HL-60 (cell line): ENCODE data around the gene ZNF468.
"Not testable (repeated sequence)": the region's sequence is repeated elsewhere in the genome, so short reads cannot be mapped to it uniquely, and the experiment has no call there.

ENCODE experiments used
- DNase-seq, 2 experiments: peaks; one replicate each; pipeline ENCODE4 v3.0.0-alpha.2; 2010 to 2020; ENCODE audit warnings: low read depth in 1 of 2, low spot score in 1 of 2
- H3K27ac ChIP-seq: fragments of 250-450 bp; sonication (Bioruptor Pico); replicated peaks from 2 replicates; pipeline ENCODE4 v1.5.1; 2020; ENCODE audit warnings: mild to moderate bottlenecking, moderate library complexity
- H3K27me3 ChIP-seq: fragments of 250-450 bp; sonication (Bioruptor Pico); 2 replicates; pipeline ENCODE4 v1.5.1; 2021; ENCODE audit warnings: mild to moderate bottlenecking, moderate library complexity; ENCODE audit not compliant: insufficient read depth, poor library complexity, severe bottlenecking
- H3K4me3 ChIP-seq: replicated peaks from 2 replicates; pipeline ENCODE4 v1.5.1; 2011; ENCODE audit warnings: mild to moderate bottlenecking, control low read depth, low read length; ENCODE audit not compliant: insufficient read depth
- GABPA ChIP-seq: IDR thresholded peaks from 2 replicates; pipeline ENCODE4 v1.6.1; 2012; ENCODE audit warnings: low read depth
- POLR2AphosphoS5 ChIP-seq: IDR thresholded peaks from 2 replicates; pipeline ENCODE4 v1.6.1; 2012; ENCODE audit warnings: low read depth
- SPI1 ChIP-seq: IDR thresholded peaks from 2 replicates; pipeline ENCODE4 v1.6.1; 2012; ENCODE audit warnings: low read depth, mild to moderate bottlenecking, borderline replicate concordance
- TF ChIP-seq, protein P1 (sequence below): IDR thresholded peaks from 2 replicates; pipeline ENCODE4 v1.6.1; 2012; ENCODE audit warnings: low read depth; ENCODE audit not compliant: insufficient replicate concordance
- TF ChIP-seq, protein P2 (sequence below): IDR thresholded peaks from one replicate; pipeline ENCODE4 v1.5.1; 2011; ENCODE audit warnings: low read length, control low read depth, inconsistent platforms; ENCODE audit not compliant: insufficient read depth

Gene ZNF468

DNA sequence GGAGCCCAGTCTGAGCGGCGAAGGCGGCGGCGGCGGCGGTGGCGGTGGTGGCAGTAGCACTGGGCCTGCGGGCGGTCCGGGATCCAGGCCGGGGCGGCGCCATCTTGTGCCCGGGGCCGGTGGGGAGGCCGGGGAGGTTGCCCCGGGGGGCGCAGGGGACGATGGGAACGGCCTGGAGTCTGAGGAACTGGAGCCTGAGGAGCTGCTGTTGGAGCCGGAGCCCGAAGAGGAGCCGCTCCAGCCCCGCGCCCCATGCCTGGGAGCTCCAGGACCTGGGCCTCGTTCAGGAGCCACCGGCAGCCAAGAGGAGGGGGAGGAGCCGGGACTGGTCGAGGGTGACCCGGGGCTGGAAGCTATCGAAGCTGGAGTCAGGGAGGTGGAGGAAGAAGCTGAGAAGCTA is 47.6 kb downstream of the ZNF468 start:
- Histone ChIP-seq H3K27me3 (no peaks in the 10 kb centered on the region), H3K27ac (no peak overlapping the region), H3K4me3 (no peak overlapping the region)
- no peak for DNase-seq
- TF ChIP-seq GABPA (no peak), POLR2AphosphoS5 (no peak), SPI1 (no peak)
- TF ChIP-seq, protein P1, sequence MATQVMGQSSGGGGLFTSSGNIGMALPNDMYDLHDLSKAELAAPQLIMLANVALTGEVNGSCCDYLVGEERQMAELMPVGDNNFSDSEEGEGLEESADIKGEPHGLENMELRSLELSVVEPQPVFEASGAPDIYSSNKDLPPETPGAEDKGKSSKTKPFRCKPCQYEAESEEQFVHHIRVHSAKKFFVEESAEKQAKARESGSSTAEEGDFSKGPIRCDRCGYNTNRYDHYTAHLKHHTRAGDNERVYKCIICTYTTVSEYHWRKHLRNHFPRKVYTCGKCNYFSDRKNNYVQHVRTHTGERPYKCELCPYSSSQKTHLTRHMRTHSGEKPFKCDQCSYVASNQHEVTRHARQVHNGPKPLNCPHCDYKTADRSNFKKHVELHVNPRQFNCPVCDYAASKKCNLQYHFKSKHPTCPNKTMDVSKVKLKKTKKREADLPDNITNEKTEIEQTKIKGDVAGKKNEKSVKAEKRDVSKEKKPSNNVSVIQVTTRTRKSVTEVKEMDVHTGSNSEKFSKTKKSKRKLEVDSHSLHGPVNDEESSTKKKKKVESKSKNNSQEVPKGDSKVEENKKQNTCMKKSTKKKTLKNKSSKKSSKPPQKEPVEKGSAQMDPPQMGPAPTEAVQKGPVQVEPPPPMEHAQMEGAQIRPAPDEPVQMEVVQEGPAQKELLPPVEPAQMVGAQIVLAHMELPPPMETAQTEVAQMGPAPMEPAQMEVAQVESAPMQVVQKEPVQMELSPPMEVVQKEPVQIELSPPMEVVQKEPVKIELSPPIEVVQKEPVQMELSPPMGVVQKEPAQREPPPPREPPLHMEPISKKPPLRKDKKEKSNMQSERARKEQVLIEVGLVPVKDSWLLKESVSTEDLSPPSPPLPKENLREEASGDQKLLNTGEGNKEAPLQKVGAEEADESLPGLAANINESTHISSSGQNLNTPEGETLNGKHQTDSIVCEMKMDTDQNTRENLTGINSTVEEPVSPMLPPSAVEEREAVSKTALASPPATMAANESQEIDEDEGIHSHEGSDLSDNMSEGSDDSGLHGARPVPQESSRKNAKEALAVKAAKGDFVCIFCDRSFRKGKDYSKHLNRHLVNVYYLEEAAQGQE = no peak
- TF ChIP-seq, protein P2, sequence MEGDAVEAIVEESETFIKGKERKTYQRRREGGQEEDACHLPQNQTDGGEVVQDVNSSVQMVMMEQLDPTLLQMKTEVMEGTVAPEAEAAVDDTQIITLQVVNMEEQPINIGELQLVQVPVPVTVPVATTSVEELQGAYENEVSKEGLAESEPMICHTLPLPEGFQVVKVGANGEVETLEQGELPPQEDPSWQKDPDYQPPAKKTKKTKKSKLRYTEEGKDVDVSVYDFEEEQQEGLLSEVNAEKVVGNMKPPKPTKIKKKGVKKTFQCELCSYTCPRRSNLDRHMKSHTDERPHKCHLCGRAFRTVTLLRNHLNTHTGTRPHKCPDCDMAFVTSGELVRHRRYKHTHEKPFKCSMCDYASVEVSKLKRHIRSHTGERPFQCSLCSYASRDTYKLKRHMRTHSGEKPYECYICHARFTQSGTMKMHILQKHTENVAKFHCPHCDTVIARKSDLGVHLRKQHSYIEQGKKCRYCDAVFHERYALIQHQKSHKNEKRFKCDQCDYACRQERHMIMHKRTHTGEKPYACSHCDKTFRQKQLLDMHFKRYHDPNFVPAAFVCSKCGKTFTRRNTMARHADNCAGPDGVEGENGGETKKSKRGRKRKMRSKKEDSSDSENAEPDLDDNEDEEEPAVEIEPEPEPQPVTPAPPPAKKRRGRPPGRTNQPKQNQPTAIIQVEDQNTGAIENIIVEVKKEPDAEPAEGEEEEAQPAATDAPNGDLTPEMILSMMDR = no peak

DNA sequence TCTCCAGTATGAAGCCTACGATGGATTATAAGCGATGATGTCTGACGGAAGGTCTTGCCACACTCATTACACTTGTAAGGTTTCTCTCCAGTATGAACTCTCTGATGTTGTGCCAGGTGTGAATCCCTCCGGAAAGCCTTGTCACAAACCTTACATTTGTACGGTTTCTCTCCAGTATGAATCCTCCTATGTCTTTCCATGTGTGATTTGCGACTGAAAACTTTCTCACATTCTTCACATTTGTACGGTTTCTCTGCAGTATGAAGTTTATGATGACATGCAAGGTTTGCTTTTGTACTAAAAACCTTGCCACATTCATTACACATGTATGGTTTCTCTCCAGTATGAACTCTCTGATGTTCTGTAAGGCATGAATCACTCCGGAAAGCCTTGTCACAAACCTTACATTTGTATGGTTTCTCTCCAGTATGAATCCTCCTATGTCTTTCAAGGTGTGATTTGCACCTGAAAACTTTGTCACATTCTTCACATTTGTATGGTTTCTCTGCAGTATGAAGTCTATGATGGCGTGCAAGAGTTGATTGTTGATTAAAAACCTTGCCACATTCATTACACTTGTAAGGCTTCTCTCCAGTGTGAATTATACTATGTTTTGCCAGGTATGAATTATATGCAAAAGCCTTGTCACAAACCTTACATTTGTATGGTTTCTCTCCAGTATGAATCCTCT is 57.3 kb downstream of the ZNF468 start:
- H3K4me3 ChIP-seq, DNase-seq, H3K27me3 ChIP-seq, H3K27ac ChIP-seq: not testable (repeated sequence)

DNA sequence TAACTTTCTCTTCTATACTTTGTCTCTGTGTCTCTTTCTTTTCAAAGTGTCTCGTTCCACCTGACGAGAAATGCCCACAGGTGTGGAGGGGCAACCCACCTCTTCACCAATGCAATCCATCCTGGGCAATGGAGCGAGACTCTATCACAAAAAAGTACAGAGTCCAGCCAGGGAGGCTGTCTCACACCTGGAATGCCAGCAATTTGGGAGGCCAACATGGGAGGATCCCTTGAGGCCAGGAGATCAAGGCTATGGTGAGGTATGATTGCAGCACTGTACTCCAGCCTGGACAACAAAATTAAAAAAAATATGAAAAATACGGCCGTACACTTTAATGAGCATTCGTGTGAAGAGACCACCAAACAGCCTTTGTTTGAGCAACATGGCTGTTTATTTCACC is 68.0 kb downstream of the ZNF468 start:
- Histone ChIP-seq H3K4me3 (no peak overlapping the region), H3K27ac (no peak overlapping the region), H3K27me3 (no peaks in the 10 kb centered on the region)
- no peak for DNase-seq
- TF ChIP-seq SPI1 (no peak), GABPA (no peak), POLR2AphosphoS5 (no peak)
- TF ChIP-seq, protein P1 = no peak
- TF ChIP-seq, protein P2 = no peak
